ENCODE results near the gene ACTN1.
"Not testable (repeated sequence)": the region's sequence is repeated elsewhere in the genome, so short reads cannot be mapped to it uniquely, and the experiment has no call there.

The ACTN1 gene

DNA sequence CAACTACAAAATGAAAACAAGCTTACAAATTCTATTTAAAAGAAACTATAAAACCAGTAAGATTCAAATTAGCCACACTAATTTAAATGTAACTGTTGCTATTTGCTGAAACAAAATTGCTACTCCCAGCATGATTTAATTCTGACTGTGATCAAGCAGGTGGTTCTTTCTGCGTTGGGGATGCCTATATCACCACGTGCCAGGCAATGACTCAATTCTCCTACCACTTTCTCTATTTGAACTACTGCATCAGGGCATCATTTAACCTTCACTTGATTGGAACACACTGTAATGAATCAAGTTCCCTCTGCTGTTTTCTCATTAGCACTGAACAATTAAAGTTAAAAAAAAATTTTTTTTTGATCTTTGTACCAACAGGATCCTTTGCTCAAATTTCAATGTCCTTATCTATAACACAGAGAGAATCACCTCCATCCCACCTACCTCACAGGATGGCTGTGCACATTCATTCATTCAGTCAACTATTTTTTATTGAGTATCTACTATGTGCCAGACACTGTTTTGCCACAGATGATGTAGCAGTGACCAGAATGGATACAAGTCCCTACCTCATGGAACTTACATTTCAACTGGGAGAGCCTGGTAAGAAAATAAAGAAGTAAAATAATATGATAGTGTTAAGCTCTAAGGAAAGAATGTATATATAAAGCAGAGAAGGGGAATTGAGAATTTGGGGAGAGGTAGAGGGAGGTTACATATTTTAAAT, 8.0 kb upstream of the ACTN1 start:
- DNase-seq (ENCODE audit: low read depth in 2 of 2), result no peak

DNA sequence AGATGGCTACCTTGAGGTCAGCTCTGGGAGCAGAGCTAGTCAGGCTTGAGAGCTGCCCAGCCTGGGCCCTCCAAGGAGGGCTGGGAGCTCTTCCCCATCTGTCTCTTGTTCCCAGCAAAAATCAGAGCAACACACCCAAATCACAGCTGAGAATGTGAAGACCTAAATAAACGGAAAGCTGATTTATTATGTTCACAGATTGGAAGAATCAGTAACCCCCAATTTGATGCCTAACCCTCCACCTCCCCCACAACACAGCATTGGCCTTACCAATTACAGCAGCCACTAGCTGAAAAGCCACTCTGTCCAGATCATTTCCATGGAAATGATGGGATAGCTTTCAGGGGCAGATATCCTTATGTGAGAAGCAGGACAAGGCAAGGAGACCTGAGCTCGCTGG, 7.1 kb upstream of the ACTN1 start:
- DNase-seq (ENCODE audit: low read depth in 2 of 2), result no peak

DNA sequence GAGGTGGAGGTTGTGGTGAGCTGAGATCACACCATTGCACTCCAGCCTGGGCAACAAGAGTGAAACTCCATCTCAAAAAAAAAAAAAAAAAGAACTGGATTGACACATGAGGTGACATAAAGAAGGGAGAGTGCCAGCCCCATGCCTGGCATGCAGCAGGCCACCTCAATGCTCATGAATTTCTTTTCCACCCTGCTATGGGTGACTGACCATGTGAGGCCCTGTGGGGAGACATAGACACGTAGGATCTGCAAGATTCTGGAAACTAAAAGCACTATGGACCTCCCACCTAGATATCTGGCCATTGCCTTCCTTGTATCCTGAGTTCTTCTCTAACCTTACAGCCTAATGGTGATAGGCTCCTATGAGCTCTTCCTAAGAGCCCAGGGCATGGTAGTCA, 5.6 kb upstream of the ACTN1 start:
- no peak for DNase-seq (ENCODE audit: low read depth in 2 of 2)

DNA sequence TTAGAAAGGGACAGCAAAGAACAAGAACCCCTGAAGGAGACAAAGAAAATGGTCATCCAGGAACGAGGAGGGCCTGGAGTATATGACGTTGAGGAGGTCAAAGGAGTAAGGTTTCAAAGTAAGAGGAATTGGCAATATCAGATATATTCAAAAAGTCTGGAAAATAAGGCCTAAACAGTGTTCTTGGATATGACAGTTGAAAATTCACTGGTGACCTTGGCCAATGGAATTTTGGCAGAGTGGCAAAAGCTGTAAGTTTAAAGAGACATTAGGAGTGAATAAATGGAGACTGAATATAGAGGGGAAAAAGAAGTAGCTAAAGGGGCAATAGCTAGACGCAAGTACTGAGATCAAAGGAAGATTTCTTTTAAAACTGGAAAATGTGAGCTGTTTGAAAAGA, 4.1 kb upstream of the ACTN1 start:
- DNase-seq (ENCODE audit: low read depth in 2 of 2), result no peak

DNA sequence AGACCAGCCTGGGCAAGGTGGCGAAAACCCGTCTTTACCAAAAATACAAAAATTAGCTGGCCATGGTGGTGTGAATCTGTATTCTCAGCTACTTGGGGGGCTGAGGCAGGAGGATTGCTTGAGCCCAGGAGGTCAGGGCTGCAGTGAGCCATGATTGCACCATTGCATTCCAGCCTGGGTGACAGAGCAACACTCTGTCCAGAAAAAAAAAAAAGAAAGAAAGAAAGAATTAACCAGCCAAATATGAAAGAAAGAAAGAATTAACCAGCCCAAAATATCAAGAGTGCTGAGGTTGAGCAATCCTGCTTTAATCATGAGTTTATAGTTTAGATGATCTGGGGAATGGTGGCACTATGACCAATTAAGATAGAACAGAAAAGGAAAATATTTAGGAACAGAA, 3.5 kb upstream of the ACTN1 start:
- no peak for DNase-seq (ENCODE audit: low read depth in 2 of 2)

DNA sequence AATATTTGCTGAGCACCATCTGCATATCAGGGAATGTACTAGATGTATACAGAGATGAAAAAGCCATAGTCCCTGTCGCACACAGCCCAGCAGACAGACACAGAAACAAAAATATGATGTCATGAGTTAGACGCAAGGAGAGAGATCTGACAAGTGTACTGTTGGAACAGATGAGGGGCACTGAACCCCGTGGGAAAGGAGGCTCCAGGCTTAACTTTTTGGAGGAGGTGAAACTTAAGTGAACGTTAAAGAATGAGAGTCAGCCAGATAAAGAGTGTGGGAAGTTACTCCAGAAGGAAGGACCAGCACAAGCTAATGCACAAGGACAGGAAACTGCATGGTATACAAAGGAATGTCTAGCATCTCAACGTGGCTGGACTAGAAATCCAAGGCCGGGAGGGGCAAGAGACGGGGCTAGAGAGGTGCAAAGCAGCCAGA, 2.5 kb upstream of the ACTN1 start:
- DNase-seq (ENCODE audit: low read depth in 2 of 2), result no peak

DNA sequence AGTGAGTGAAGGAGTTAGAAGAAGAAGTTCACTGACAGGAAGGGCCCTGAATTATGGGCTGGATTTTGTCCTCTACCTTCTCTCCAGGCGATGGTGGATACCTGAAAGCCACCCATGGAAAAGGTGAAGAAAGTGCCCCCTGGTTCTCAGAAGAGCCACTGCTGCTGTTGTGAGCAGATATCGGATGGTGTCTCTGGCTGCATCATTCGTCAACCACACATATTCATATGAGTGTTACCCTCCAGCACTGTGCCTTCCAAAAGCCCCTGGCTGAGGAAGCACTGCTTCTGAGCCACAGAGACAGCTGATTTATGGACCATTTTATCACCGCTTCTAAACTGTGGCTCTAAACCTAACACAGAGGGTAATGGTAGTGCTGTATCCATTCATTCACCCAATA, 2.0 kb upstream of the ACTN1 start:
- no peak for DNase-seq (ENCODE audit: low read depth in 2 of 2)

DNA sequence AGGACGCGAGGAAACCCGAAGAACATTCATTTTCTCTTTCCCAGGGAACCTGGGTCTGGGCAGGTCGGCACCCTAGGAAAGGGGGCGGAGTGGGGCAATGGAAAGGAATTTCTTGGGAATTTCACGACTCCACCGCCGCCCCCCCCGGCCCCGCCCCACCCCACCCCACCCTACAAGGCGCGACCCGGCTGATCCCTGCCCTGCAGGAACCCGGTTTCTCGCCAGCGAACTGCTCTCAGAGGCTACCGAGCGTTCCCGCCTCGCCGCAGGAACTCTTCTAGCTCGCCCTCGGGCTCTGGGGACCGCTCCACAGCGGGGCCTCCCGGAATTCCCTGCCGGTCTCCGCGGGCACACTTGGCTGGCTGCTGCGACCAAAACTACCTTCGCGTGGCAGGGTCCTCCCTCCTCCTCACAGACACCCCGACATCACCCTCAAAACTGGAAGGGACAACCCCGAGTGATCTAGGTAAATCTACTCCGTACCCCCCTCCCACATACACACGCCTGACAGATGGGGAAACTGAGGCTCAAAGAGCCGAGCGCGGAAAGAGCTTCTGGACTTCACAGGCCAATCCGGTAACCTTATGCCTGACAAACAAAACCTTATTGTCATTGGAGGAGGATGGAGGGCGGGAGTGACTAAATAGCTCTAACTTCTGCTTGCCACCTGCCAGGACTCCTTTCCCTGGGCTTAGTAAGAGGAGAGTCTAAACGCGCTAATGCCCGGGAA, 785 bp upstream of the ACTN1 start:
- no peak for DNase-seq (ENCODE audit: low read depth in 2 of 2)

DNA sequence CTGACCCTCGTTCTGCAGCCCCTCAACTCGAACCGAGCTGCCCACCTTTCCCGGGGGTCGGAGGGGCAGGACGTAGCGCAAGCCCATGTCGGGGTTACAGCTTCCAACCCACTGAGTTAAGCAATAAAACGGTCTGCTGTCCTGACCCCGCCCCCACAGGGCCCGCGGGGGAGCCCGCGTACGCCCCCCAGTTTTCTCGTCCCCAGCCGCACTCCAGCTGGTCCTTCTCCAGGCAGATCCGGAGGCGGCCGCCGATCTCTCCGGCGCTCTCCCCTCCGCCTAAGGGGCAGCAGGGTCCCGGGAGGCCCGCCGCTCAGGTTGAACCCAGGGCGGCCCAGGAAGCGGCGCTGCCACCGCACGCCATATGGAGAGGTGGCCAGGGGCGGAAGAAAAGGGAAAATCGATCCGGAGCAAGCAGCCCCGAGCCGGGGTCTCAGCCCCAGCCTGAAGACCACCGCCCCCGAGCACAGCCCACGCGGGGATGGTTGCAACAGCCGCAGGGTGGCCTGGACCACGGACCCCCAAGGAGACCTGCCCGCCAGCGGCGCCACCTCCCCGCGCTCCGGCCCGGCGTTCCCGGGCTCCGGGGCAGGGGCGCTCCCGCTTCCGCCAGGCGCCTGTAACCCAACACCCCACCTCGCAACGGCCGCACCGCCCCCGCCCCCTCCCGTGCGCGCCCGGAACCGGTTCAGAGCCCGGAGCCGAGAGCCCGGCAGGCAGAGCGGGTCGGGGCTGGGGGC, 760 bp downstream of the ACTN1 start:
- DNase-seq (ENCODE audit: low read depth in 2 of 2), result no peak

DNA sequence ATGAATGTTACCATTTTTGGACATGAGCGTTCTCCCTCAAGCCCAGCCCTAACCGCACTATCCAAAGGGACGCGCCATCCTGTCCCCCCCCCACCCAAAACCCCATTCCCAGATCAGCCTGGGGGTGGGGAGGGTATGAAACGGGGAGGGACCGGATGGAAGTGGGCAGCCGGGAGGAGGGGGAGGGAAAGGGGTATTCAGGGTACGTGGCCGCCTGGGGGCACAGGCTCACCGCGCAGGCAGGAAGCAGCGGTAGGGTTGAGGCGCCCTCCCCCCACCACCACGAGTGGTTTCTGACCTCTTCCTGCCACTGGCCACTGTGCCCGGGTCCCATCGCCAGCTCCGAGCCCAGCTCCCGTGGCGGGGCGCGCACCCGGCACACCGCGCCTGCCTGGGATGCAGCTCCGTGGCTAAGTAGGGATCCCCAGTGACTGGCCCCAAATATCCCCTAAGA, 1.4 kb downstream of the ACTN1 start:
- peak in 1 of 2 experiments; percentile 95 for DNase-seq (ENCODE audit: low read depth in 2 of 2)

DNA sequence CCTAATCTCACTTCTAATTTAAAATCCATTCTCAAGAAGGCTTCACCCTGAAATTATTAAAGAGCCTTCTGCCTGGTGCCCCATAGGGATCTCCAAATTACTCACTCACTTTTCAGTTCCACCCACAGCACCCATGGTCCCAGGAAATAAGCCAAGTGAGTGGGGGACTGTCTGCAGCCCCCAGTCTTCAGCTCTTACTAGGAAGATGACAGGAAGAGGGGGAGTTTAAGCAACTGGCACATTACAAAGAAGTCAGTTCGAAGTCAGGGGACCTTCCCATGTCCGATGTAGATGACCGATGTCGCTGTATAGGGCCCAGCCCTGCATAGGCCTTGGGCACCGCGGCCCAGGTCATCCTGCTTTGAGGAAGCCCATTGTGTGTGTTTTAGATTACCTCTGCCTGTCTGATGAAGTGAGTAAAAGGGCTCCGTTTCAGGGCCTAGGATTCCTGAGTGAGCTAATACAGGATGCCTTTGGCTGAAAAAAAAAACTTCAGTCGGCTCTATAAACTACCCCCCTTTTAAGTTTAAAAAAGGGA, 1.9 kb downstream of the ACTN1 start:
- peak in 1 of 2 experiments; percentile 93 for DNase-seq (ENCODE audit: low read depth in 2 of 2)

DNA sequence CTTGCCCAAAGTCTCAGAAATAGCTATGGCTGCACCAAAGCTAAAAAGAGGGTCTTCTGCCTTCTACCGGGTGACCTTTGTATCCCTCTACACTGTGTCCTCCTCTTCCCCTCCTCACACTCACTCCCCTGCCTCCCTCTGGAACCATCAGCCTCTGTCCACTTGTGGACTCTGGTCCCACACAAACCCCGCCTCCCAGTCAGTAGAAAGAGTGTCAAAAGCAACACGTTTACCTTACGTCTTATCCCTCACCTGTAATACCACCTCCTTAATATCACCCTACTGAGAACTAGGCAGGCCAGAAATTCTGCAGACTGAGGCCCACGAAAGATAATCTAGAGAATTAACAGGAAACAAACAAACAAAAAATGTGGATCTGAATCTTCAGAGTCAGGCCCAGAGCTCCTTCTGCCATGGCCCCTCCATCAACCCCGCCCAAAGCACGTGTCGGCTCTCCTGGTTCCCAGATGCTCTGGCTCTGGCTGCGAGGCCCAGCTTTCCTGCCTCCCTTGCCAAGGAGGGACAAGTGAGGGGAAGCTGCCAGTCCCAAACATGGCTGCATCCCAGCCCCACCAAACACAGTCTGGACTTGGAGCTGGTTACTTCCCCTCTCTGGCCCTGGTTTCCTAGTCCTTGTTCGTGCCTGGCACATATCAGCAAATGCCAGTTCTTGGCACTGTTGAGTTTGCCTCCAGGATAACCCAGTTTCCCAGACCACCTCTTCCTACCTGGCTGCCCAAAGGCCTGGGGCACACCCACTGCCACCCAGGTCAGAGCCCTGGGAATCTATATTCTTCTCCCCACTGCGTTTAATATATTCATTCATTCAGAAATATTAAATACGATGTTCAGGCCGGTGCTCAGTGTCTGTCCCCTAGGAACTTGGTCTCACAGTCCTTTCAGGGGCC, 2.7 kb downstream of the ACTN1 start:
- no peak for DNase-seq (ENCODE audit: low read depth in 2 of 2)

DNA sequence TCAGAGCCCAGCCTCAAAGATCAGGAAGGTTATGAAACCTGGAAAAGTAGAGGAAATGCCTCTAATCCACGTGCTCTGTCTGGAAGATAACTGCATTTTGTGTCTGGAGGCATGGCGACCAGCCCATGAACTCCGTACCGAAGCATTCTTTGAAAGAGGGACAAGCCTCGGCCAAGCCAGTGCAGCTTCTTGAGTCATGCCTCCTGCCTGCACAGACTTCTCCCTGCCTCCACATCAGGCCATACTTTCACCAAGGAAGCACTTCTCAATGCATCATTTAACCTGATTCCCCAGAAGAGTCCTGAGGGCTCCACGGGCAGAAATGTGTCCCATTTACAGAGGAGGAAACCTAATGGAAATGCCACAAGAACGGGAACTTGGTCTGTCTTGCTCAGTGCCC, 3.4 kb downstream of the ACTN1 start:
- DNase-seq (ENCODE audit: low read depth in 2 of 2), result no peak

DNA sequence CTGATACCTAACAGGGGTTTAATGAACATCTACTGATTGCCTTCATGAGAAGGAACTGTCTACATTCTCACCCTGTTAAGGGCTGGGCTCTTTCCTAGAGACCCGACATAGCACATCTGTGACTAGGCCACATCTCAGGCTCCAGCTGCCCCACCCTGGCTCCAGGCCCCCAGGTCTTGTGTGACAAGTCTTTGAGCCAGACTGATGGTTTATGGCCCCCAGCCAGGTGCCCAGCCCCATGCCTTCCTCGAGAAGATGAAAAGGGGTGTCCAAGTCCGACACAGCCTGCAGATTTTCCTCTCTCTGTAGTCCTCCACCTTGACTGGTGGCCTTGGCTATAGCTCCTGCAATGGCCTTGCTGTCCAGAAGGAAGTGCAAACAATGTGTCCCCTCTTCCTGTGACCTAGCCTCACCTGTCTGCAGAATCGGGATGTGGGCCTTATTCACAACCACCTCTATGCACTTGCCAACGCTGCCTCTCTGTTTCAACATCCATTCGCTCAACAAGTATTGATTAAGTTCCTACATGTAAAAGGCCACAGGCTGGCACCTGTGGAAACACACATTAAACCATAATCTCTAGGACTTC, 4.2 kb downstream of the ACTN1 start:
- no peak for DNase-seq (ENCODE audit: low read depth in 2 of 2)

DNA sequence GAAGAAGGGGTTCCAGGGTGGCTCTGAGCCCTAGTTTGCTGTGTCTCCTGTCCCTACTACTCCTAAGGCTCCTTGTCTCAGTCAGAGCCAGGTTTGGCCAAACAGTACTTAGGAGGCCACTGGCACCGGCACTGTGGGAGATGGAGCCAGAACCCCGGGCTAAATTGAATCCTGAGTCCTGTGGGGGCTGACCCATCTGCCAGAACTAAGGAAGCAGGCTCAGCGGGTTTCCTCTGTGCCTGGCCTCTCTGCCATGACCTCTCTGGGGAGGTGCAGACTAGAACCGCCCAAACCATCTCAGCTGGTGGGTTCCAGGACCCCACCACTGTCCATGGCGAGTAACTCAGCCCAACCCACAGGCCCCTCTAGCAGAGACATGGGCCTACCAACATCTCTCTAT, 5.5 kb downstream of the ACTN1 start:
- DNase-seq (ENCODE audit: low read depth in 2 of 2), result no peak

DNA sequence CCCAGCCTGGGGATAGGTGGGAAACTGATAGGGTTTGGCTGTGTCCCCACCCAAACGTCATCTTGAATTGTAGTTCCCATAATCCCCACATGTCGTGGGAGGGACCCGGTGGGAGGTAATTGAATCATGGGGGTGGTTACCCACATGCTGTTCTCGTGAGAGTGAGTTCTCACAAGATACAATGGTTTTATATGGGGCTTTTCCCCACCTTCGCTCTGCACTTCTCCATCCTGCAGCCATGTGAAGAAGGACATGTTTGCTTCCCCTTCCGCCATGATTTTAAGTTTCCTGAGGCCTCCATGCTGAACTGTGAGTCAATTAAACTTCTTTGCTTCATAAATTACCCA, 5.9 kb downstream of the ACTN1 start:
- not testable (repeated sequence) for DNase-seq (ENCODE audit: low read depth in 2 of 2)

DNA sequence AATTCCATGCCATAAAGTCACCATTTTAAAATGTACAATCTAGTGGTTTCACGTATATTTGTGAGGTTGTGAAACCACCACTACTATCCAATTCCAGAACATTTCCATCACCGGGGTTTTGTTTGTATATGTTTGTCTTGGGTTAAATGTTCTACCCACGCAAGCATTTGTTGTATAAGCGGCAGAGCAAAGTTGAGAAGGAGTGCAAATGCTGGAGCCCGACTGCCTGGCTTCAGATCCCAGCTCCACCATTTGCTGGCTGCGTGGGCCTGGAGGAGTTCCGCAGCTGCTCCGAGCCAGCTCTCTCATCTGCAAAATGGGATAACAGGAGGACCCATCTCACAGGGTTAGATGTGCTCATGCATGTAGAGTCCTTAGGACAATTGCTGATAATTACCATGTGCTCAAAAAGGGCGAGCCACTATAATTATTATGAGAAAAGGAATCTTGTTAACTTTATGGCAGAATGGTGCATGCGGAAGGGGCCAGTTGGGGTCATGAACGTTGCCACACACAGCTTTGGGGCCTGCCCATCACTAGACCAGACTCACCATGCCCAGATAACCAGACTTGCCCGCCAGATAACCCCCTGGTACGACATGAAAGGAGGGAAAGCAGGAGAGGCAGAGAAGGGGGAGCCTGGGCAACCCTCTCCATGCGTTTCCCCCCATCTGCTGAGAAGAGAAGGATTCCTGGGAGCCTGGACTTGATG, 6.4 kb downstream of the ACTN1 start:
- no peak for DNase-seq (ENCODE audit: low read depth in 2 of 2)

DNA sequence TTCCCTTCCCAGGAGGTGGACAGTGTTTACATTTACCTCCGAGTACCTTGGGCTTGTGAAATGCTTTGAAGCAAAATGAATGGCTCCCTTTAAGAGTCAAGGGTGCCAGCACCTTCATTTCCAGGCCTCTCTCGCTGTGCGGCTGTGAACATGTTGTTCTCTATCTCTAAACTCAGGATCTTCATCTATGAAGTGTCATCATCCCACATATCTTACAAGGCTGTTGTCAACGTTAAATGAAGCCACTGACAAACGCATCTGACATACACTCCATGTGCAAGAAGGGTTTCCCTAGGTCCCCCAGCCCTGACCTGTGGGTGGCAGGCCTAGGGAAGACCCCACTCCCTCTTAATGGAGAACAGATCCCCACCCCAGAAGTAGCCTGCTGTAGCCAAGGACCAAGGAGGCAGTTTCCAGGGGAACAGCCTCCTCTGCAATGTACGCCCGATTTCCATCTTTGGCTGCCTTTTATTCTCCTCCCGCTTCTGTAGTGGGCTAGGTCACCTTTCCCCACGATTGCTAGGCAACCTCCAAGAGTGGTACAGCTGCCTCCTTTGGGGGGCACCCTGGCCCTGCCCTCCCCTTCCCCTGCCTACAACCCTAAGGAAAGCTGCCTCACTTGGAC, 7.6 kb downstream of the ACTN1 start:
- no peak for DNase-seq (ENCODE audit: low read depth in 2 of 2)

DNA sequence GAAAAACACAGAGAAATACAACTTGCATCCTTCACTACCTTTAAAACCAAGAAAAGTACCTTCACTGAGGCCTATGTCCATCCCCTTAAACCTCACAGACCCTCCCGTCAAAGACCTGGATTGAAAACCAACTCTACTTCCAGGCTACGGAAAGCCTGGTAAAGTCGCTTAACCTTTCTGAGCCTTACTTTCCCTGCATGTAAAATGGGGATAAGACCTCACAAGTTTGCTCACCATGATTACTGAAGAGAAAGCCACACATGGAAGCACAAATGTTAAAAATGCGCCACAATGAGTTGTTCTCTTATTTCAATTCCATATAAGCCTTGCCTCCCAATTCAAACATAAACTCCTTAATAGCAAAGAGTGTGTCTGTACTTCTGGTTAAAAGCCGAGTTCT, 8.4 kb downstream of the ACTN1 start:
- no peak for DNase-seq (ENCODE audit: low read depth in 2 of 2)

DNA sequence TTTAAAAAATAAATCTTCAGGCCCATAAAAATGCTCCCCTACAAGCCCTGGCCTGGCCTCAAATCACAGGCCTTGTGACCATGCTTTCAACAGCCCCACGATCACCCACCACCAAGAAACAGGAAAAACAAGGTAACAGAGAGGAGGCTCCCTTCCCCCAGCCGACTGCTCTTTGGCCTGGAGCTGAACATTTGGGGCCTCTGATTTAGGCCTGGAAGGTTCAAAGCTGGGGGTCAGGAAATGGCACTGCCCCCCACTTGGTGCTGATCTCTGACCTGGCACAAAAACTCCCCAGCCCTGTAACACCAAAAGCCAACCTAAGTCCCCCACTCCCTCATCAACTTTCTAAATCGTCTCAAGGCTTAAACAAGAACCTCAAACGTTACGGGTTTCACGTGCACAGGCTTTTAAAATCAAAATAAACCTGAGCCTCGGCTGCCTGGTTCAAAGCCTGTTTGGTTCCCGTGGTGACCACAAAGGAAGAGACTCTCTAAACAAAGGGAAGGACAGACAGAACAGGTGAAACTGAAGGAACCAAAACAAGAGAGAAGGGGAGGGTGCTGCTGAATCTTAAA, 9.0 kb downstream of the ACTN1 start:
- DNase-seq (ENCODE audit: low read depth in 2 of 2), result no peak

Measured in fibroblast of skin of left biceps (primary cell).